ENCODE measurements around the gene BICD1.
"Not testable (repeated sequence)": the region's sequence is repeated elsewhere in the genome, so short reads cannot be mapped to it uniquely, and the experiment has no call there.

Gene BICD1

GRCh38 chr12:32179011-32179395, 72.4 kb downstream of the BICD1 start:
- TF ChIP-seq CTCF (IDR thresholded peaks at IDR 0.05; ENCODE audit: extremely low read depth, insufficient read depth, missing control alignments) = no peak
- in situ Hi-C loops (cut with MboI; ENCODE audit: low pct_unique_long_range_greater_than_20kb, low sequenced_read_pairs, unreplicated experiment) = no loop called here
- DNase-seq (ENCODE audit: low spot score) = no peak

- no peak for TF ChIP-seq CTCF (IDR thresholded peaks at IDR 0.05; ENCODE audit: extremely low read depth, insufficient read depth, missing control alignments)
- no peak for DNase-seq (ENCODE audit: low spot score)
- in situ Hi-C loops (cut with MboI; ENCODE audit: low pct_unique_long_range_greater_than_20kb, low sequenced_read_pairs, unreplicated experiment) = no loop called here
These were observed 75.0 kb downstream of the BICD1 start for GRCh38 chr12:32181498-32182175.

- in situ Hi-C loops (cut with MboI; ENCODE audit: low pct_unique_long_range_greater_than_20kb, low sequenced_read_pairs, unreplicated experiment) = no loop called here
- TF ChIP-seq CTCF (IDR thresholded peaks at IDR 0.05; ENCODE audit: extremely low read depth, insufficient read depth, missing control alignments) = no peak
- DNase-seq (ENCODE audit: low spot score) = no peak
These were observed 77.0 kb downstream of the BICD1 start for GRCh38 chr12:32183650-32184049.

- in situ Hi-C loops (cut with MboI; ENCODE audit: low pct_unique_long_range_greater_than_20kb, low sequenced_read_pairs, unreplicated experiment); DNase-seq (ENCODE audit: low spot score): not testable (repeated sequence)
These were observed 80.5 kb downstream of the BICD1 start for GRCh38 chr12:32187127-32187526.

GRCh38 chr12:32191445-32191844, 84.8 kb downstream of the BICD1 start:
- no peak for DNase-seq (ENCODE audit: low spot score)
- in situ Hi-C loops (cut with MboI; ENCODE audit: low pct_unique_long_range_greater_than_20kb, low sequenced_read_pairs, unreplicated experiment) = no loop called here
- TF ChIP-seq CTCF (IDR thresholded peaks at IDR 0.05; ENCODE audit: extremely low read depth, insufficient read depth, missing control alignments) = no peak

- in situ Hi-C loops (cut with MboI; ENCODE audit: low pct_unique_long_range_greater_than_20kb, low sequenced_read_pairs, unreplicated experiment) = no loop called here
- no peak for TF ChIP-seq CTCF (IDR thresholded peaks at IDR 0.05; ENCODE audit: extremely low read depth, insufficient read depth, missing control alignments)
- DNase-seq (ENCODE audit: low spot score) = no peak
These were observed 89.9 kb downstream of the BICD1 start for GRCh38 chr12:32196250-32197198.

GRCh38 chr12:32197421-32197820, 90.8 kb downstream of the BICD1 start:
- TF ChIP-seq CTCF (IDR thresholded peaks at IDR 0.05; ENCODE audit: extremely low read depth, insufficient read depth, missing control alignments) = no peak
- in situ Hi-C loops (cut with MboI; ENCODE audit: low pct_unique_long_range_greater_than_20kb, low sequenced_read_pairs, unreplicated experiment) = no loop called here
- no peak for DNase-seq (ENCODE audit: low spot score)
